H1 (cell line): ENCODE measurements around the gene CTRL. TPM values are rescaled to one million over a fixed set of nuclear protein-coding genes. Genes with fewer than 3 reads are reported as not detected.

Experiments
- CTCF ChIA-PET: fragments of 300-600 bp; sonication (Branson Sonifier 250); formaldehyde crosslinking; loops from one replicate; lab custom pipeline; 2021; ENCODE audit not compliant: partially characterized antibody; lab: Charles Lee
- POLR2A ChIA-PET: fragments of 300-600 bp; sonication (Branson Sonifier 250); formaldehyde crosslinking; loops from one replicate; lab custom pipeline; 2021; ENCODE audit warnings: inconsistent platforms; ENCODE audit not compliant: partially characterized antibody; lab: Charles Lee
- DNase-seq, 2 experiments: peaks; one replicate each; pipeline versions ENCODE4 v3.0.0 to v3.0.0-alpha.2; 2010 to 2022; ENCODE audit warnings: low spot score in 2 of 2, low read depth in 1 of 2, mixed read lengths in 1 of 2
- FAIRE-seq: peaks from 2 replicates; lab custom pipeline; 2011; peaks lifted over from hg19 to GRCh38; lab: Jason Lieb, UNC
- H2AFZ ChIP-seq: 2 replicates; pipeline ENCODE4 v1.8.1; 2012; ENCODE audit warnings: low read length, inconsistent platforms
- H2AK5ac ChIP-seq: 2 replicates; pipeline ENCODE4 v1.6.1; 2013; ENCODE audit warnings: low read depth, low read length
- H2BK120ac ChIP-seq: replicated peaks from 2 replicates; pipeline ENCODE3; 2013; ENCODE audit warnings: low read depth, low read length, inconsistent platforms
- H2BK12ac ChIP-seq: 2 replicates; pipeline ENCODE4 v1.6.1; 2013; ENCODE audit warnings: low read depth, low read length
- H2BK15ac ChIP-seq: 2 replicates; pipeline ENCODE4 v1.6.1; 2013; ENCODE audit warnings: low read length
- H2BK20ac ChIP-seq: 2 replicates; pipeline ENCODE4 v1.6.1; 2013; ENCODE audit warnings: low read length
- H2BK5ac ChIP-seq: 2 replicates; pipeline ENCODE4 v1.6.1; 2013; ENCODE audit warnings: low read depth, low read length
- H3K14ac ChIP-seq: 2 replicates; pipeline ENCODE4 v1.6.1; 2013; ENCODE audit warnings: inconsistent platforms; ENCODE audit not compliant: insufficient read length
- H3K18ac ChIP-seq: 2 replicates; pipeline ENCODE4 v1.6.1; 2013; ENCODE audit warnings: low read length; ENCODE audit errors: extremely low read depth
- H3K23ac ChIP-seq: 2 replicates; pipeline ENCODE4 v1.6.1; 2013; ENCODE audit warnings: inconsistent platforms; ENCODE audit not compliant: insufficient read length
- H3K23me2 ChIP-seq: 2 replicates; pipeline ENCODE4 v1.6.1; 2013; ENCODE audit warnings: low read depth, low read length
- H3K27ac ChIP-seq: 2 replicates; pipeline ENCODE4 v1.6.1; 2011; ENCODE audit warnings: low read depth, low read length, inconsistent platforms
- H3K27me3 ChIP-seq, 4 experiments: replicated peaks in 1 of 4; 1 replicate in 1 of 4; 2 replicates in 3 of 4; pipeline versions ENCODE4 v1.6.1 to v1.8.1; 2011 to 2013; ENCODE audit warnings: low read length in 3 of 4, mild to moderate bottlenecking in 3 of 4, inconsistent platforms in 2 of 4, mixed read lengths in 2 of 4, moderate library complexity in 1 of 4; ENCODE audit not compliant: control insufficient read depth in 3 of 4, insufficient read depth in 3 of 4; ENCODE audit errors: extremely low read depth in 1 of 4
- H3K36me3 ChIP-seq, 4 experiments: 2 replicates each; pipeline versions ENCODE4 v1.6.1 to v1.8.1; 2011 to 2013; ENCODE audit warnings: mild to moderate bottlenecking in 4 of 4, low read length in 3 of 4, moderate library complexity in 2 of 4, control low read depth in 1 of 4, inconsistent platforms in 1 of 4; ENCODE audit not compliant: insufficient read depth in 4 of 4, control insufficient read depth in 2 of 4
- H3K4ac ChIP-seq: replicated peaks from 2 replicates; pipeline ENCODE3; 2013; ENCODE audit warnings: low read length, low read depth, mixed read lengths, inconsistent platforms; ENCODE audit not compliant: insufficient read length
- H3K4me1 ChIP-seq, 4 experiments: replicated peaks in 1 of 4; 1 replicate in 1 of 4; 2 replicates in 3 of 4; pipeline versions ENCODE4 v1.6.1 to v1.8.1; 2011 to 2013; ENCODE audit warnings: low read length in 3 of 4, inconsistent platforms in 2 of 4, mixed read lengths in 1 of 4; ENCODE audit not compliant: insufficient read depth in 4 of 4, control insufficient read depth in 3 of 4
- H3K4me2 ChIP-seq, 2 experiments: 2 replicates each; pipeline versions ENCODE4 v1.6.1 to v1.8.1; 2011 to 2013; ENCODE audit warnings: low read depth in 2 of 2, low read length in 2 of 2, control low read depth in 1 of 2, inconsistent platforms in 1 of 2, mild to moderate bottlenecking in 1 of 2; ENCODE audit not compliant: insufficient read depth in 1 of 2
- H3K4me3 ChIP-seq, 4 experiments: fragments of 200-600, 300-600 bp in 1 of 4; sonication (generic), shearing (Covaris generic), sonication (Bioruptor Twin) in 1 of 4; 2 replicates each; pipeline versions ENCODE4 v1.5.1 to v1.8.1; 2011 to 2016; ENCODE audit warnings: low read length in 4 of 4, low read depth in 3 of 4, control low read depth in 2 of 4, inconsistent platforms in 2 of 4, mild to moderate bottlenecking in 2 of 4, mixed read lengths in 1 of 4, moderate library complexity in 1 of 4; ENCODE audit not compliant: insufficient read depth in 2 of 4; ENCODE audit errors: extremely low read depth in 1 of 4
- H3K56ac ChIP-seq: replicated peaks from 2 replicates; pipeline ENCODE3; 2013; ENCODE audit warnings: low read depth, mild to moderate bottlenecking, mixed read lengths, low read length, inconsistent platforms; ENCODE audit not compliant: insufficient read length
- H3K79me1 ChIP-seq: 2 replicates; pipeline ENCODE4 v1.6.1; 2013; ENCODE audit warnings: low read depth, low read length, control low read depth
- H3K79me2 ChIP-seq, 2 experiments: 2 replicates each; pipeline versions ENCODE4 v1.6.1 to v1.8.1; 2012 to 2013; ENCODE audit warnings: low read length in 2 of 2, mild to moderate bottlenecking in 2 of 2, inconsistent platforms in 1 of 2; ENCODE audit not compliant: insufficient read depth in 2 of 2, control insufficient read depth in 1 of 2
- H3K9ac ChIP-seq, 4 experiments: replicated peaks in 1 of 4; 1 replicate in 1 of 4; 2 replicates in 3 of 4; pipeline versions ENCODE4 v1.6.1 to v1.8.1; 2011 to 2013; ENCODE audit warnings: low read depth in 3 of 4, low read length in 3 of 4, control low read depth in 2 of 4, mild to moderate bottlenecking in 2 of 4, moderate library complexity in 2 of 4, inconsistent platforms in 1 of 4; ENCODE audit errors: extremely low read depth in 1 of 4
- H3K9me3 ChIP-seq, 2 experiments: 2 replicates each; pipeline versions ENCODE4 v1.6.1 to v1.8.1; 2012 to 2013; ENCODE audit warnings: mild to moderate bottlenecking in 2 of 2, moderate library complexity in 2 of 2, control low read depth in 1 of 2, inconsistent platforms in 1 of 2, low read depth in 1 of 2, low read length in 1 of 2, mixed read lengths in 1 of 2; ENCODE audit not compliant: insufficient read depth in 2 of 2
- H4K20me1 ChIP-seq, 2 experiments: replicated peaks in 1 of 2; 2 replicates each; pipeline versions ENCODE3 to v1.8.1; 2011 to 2013; ENCODE audit warnings: inconsistent platforms in 2 of 2, low read length in 2 of 2, mild to moderate bottlenecking in 1 of 2; ENCODE audit not compliant: insufficient read depth in 2 of 2, control insufficient read depth in 1 of 2
- H4K5ac ChIP-seq: 2 replicates; pipeline ENCODE4 v1.6.1; 2013; ENCODE audit warnings: low read length, low read depth, mixed read lengths, inconsistent platforms; ENCODE audit not compliant: insufficient read length
- H4K8ac ChIP-seq: 2 replicates; pipeline ENCODE4 v1.8.0; 2013; ENCODE audit warnings: mild to moderate bottlenecking, moderate library complexity, low read length, inconsistent platforms; ENCODE audit not compliant: insufficient read depth; ENCODE audit errors: extremely low read depth
- H4K91ac ChIP-seq: replicated peaks from 2 replicates; pipeline ENCODE3; 2013; ENCODE audit warnings: low read length, mixed read lengths, inconsistent platforms; ENCODE audit not compliant: insufficient read length
- SP2 ChIP-seq: IDR thresholded peaks from 2 replicates; pipeline ENCODE4 v1.6.1; 2012; ENCODE audit warnings: mild to moderate bottlenecking, low read length, inconsistent platforms
- SUZ12 ChIP-seq: fragments of 200-600 bp; sonication (generic); IDR thresholded peaks from 2 replicates; pipeline ENCODE4 v1.6.1; 2012; ENCODE audit warnings: mild to moderate bottlenecking, inconsistent platforms, low read length, moderate library complexity, mixed read lengths
- TAF1 ChIP-seq: IDR thresholded peaks from 2 replicates; pipeline ENCODE4 v1.6.1; 2011; ENCODE audit warnings: mild to moderate bottlenecking, low read depth, low read length
- WGBS, 2 experiments: shearing (Covaris generic) in 1 of 2; methylation state at CpG; one replicate each; pipeline versions ENCODE4 v1.1.6 to v1.1.7; 2013 to 2015; ENCODE audit warnings: low lambda C conversion rate in 2 of 2, mixed read lengths in 2 of 2, inconsistent platforms in 1 of 2, low coverage in 1 of 2, missing lambda C conversion rate in 1 of 2; ENCODE audit not compliant: insufficient replicate concordance in 2 of 2, insufficient coverage in 1 of 2, insufficient read length in 1 of 2; ENCODE audit errors: extremely low coverage in 1 of 2, missing lambda C conversion rate in 1 of 2; 5-methylcytosine and 5-hydroxymethylcytosine counted together
- polyA plus RNA-seq, 7 experiments: library from polyadenylated mRNA; depleted of rRNA in 3 of 7; stranded (reverse) in 5 of 7; unstranded in 2 of 7; fragments of >200 nt in 5 of 7; fragments of 200-250 nt in 2 of 7; gene quantifications; 1 replicate in 5 of 7; 2 replicates in 1 of 7; 4 replicates in 1 of 7; pipeline versions ENCODE4 v1.2.1 to v1.2.3, GENCODE V29; 2011 to 2013; ENCODE audit warnings: missing spikeins in 2 of 7, mixed read lengths in 2 of 7
- total RNA-seq: library from RNA; stranded (reverse); fragmentation: NEBNext Ultra II Directional; extraction: Animal tissue kit (Norgen Biotek cat#: 25700); gene quantifications from 2 replicates; pipeline ENCODE4 v1.2.1, GENCODE V29; 2021

CTRL gene
- total and polyA plus RNA-seq, 2 of the 8 experiments (the other 6 are each of a cell fraction or from before 2014, with no cell fraction given): 1.7 to 4.2 TPM

DNA sequence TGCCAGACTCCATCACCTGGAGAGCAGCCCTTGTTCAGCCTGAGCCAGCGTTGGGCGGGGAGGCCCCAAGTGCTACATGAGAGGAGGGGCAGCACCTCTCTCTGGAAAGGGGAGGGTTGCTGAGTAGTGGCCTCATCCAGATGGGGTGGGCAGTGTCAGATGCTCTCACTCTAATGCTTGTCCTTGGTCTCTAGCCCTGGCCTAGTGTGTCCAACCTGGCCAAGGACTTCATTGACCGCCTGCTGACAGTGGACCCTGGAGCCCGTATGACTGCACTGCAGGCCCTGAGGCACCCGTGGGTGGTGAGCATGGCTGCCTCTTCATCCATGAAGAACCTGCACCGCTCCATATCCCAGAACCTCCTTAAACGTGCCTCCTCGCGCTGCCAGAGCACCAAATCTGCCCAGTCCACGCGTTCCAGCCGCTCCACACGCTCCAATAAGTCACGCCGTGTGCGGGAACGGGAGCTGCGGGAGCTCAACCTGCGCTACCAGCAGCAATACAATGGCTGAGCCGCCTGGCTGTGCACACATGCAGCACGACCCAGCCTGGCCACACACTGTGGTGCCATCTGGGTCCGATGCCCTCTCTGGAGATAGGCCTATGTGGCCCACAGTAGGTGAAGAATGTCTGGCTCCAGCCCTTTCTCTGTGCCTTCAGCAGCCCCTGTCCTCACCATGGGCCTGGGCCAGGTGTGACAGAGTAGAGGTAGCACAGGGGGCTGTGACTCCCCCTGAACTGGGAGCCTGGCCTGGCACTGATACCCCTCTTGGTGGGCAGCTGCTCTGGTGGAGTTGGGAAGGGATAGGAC is 4.3 kb downstream of the CTRL start:
- Histone ChIP-seq H3K4me2 (no peak overlapping the region), H3K9me3 (no peaks in the 10 kb centered on the region), H3K27me3 (no peaks in the 10 kb centered on the region), H3K14ac (no peak overlapping the region), H3K27ac (no peak overlapping the region), H2BK120ac (no peak overlapping the region), H3K4me1 (peaks cover 0 to 8% (median 4%) of the 10 kb centered on the region in 4 experiments; a peak in 5 of 7 replicates), H2BK20ac (no peak overlapping the region), H4K91ac (no peak overlapping the region), H2AK5ac (no peak overlapping the region), H3K79me1 (no peaks in the 10 kb centered on the region), H3K18ac (no peak overlapping the region), H2BK12ac (no peak overlapping the region), H3K4me3 (no peak overlapping the region), H2BK15ac (no peak overlapping the region; the same call in 1 of the 2 replicates), H4K5ac (no peak overlapping the region), H3K4ac (no peak overlapping the region), H3K79me2 (no peaks in the 10 kb centered on the region), H2BK5ac (no peak overlapping the region), H3K9ac (no peak overlapping the region), H3K36me3 (no peaks in the 10 kb centered on the region; a peak in 2 of 8 replicates), H4K8ac (no peak overlapping the region), H4K20me1 (peaks cover 8 to 27% of the 10 kb centered on the region in 2 experiments), H3K56ac (no peak overlapping the region), H3K23ac (no peak overlapping the region), H2AFZ (no peak overlapping the region), H3K23me2 (no peaks in the 10 kb centered on the region)
- POLR2A ChIA-PET: interaction anchor here (0.6 to 7.5 kb wide), 5 partner anchors 8 to 165 kb away, joined by 3 to 43 read pairs (median 6); partner anchors contain the start of genes NRN1L and PSMB10
- WGBS, 2 experiments: 96% methylated on average over 22 of the region's 22 CpGs; no CpG with 5 or more reads in 1 of the 2 experiments
- FAIRE-seq (no peak), DNase-seq (no peak)
- CTCF ChIA-PET: interaction anchor here (0.9 to 27.1 kb wide), 12 partner anchors 12 to 407 kb away, joined by 3 to 623 read pairs (median 4); partner anchors contain the start of genes EDC4, NRN1L and PSKH1
- TF ChIP-seq SUZ12 (no peak), SP2 (no peak), TAF1 (no peak)
